Measurements from ENCODE around the gene LAMTOR2.

GRCh38 chr1:156081180-156081916 lies 26.8 kb downstream of the LAMTOR2 start:
- TF ChIP-seq CTCF (optimal IDR thresholded peaks at IDR 0.05 in 1 of 3, IDR thresholded peaks at IDR 0.05 in 1 of 3, conservative IDR thresholded peaks at IDR 0.05 in 1 of 3; ENCODE audit: extremely low read depth in 1 of 3, insufficient read depth in 2 of 3, low read length in 3 of 3): no peak
- TF ChIP-seq EZH2 (IDR thresholded peaks at IDR 0.05; ENCODE audit: low read length): no peak

Measured in keratinocyte (primary cell).